Activated T-cell treated with anti-CD3 and anti-CD28 coated beads, Interleukin-2, amount 50 U/mL, for 24 hours (primary cell): ENCODE data around the gene PIP4K2A.

ENCODE experiments used
- DNase-seq: peaks from one replicate; pipeline ENCODE4 v3.0.0-alpha.2; 2020
- H3K27ac Mint-ChIP-seq: 2 replicates; pipeline ENCODE4 v1.8.0; 2020; ENCODE audit warnings: mild to moderate bottlenecking, mixed read lengths
- H3K27me3 Mint-ChIP-seq: 2 replicates; pipeline ENCODE4 v1.8.0; 2020; ENCODE audit warnings: mixed read lengths
- H3K36me3 Mint-ChIP-seq: 2 replicates; pipeline ENCODE4 v1.8.0; 2020; ENCODE audit warnings: low read depth, mixed read lengths
- H3K4me1 Mint-ChIP-seq: 2 replicates; pipeline ENCODE4 v1.8.0; 2020; ENCODE audit warnings: low read depth, mixed read lengths
- H3K4me3 Mint-ChIP-seq: 2 replicates; pipeline ENCODE4 v1.8.0; 2020; ENCODE audit warnings: mild to moderate bottlenecking, moderate library complexity, mixed read lengths
- H3K9me3 Mint-ChIP-seq: 2 replicates; pipeline ENCODE4 v1.8.0; 2020; ENCODE audit warnings: mixed read lengths

The PIP4K2A gene

GRCh38 chr10:22489467-22489866 is 224.9 kb downstream of the PIP4K2A start:
- peaks cover 30% of the 10 kb centered on the region for H3K27me3 Mint-ChIP-seq
- no peak overlapping the region for H3K4me3 Mint-ChIP-seq
- no peaks in the 10 kb centered on the region for H3K36me3 Mint-ChIP-seq
- peaks cover 19% of the 10 kb centered on the region for H3K4me1 Mint-ChIP-seq
- no peak for DNase-seq
- H3K9me3 Mint-ChIP-seq, result no peaks in the 10 kb centered on the region
- no peak overlapping the region for H3K27ac Mint-ChIP-seq

GRCh38 chr10:22486431-22486830 is 227.9 kb downstream of the PIP4K2A start:
- no peaks in the 10 kb centered on the region for H3K9me3 Mint-ChIP-seq
- no peaks in the 10 kb centered on the region for H3K36me3 Mint-ChIP-seq
- no peak for DNase-seq
- peaks cover 28% of the 10 kb centered on the region for H3K27me3 Mint-ChIP-seq
- no peak overlapping the region for H3K27ac Mint-ChIP-seq
- peaks cover 24% of the 10 kb centered on the region for H3K4me1 Mint-ChIP-seq
- H3K4me3 Mint-ChIP-seq, result no peak overlapping the region
